ENCODE results near the gene IL2RG. TPM values are rescaled to one million over a fixed set of nuclear protein-coding genes. Genes with fewer than 3 reads are reported as not detected.

The IL2RG gene
- total and polyA plus RNA-seq, 10 of the 15 experiments (the other 5 are each of a cell fraction or from before 2014, with no cell fraction given): 63.9 to 686 (median 183) TPM

GRCh38 chrX:71154641-71155040, 43.3 kb upstream of the IL2RG start:
- no peaks in the 10 kb centered on the region for H3K79me2 ChIP-seq (ENCODE audit: control insufficient read depth, insufficient read depth, low read length)
- BruUV-seq (replicated peaks): no TSS peak
- CTCF ChIA-PET: no interaction called here
- SMC1A ChIA-PET (ENCODE audit: uncharacterized antibody, unreplicated experiment): no interaction called here
- H2AFZ ChIP-seq (ENCODE audit: control insufficient read depth, low read depth, low read length): no peak overlapping the region
- DNase-seq (ENCODE audit: low read depth, low spot score) (no peak), FAIRE-seq (no peak), ATAC-seq (no peak)
- H3K27me3 ChIP-seq (replicated peaks in 1 of 2; ENCODE audit: control insufficient read depth in 2 of 2, insufficient read depth in 2 of 2, low read length in 1 of 2): no peaks in the 10 kb centered on the region
- no peak overlapping the region for H3K9ac ChIP-seq (ENCODE audit: control insufficient read depth, insufficient read depth, low read length)
- H3K4me2 ChIP-seq (ENCODE audit: control insufficient read depth, insufficient read depth): no peak overlapping the region
- H3K9me3 ChIP-seq (replicated peaks; ENCODE audit: control insufficient read depth, insufficient read depth, low read length): no peaks in the 10 kb centered on the region
- intact Hi-C loops (cut with micrococcal nuclease; ENCODE audit: unreplicated experiment): no loop called here
- no peak overlapping the region for H3K27ac ChIP-seq (ENCODE audit: control insufficient read depth, insufficient read depth)
- 3% methylated on average over 3 of the region's 3 CpGs for WGBS (ENCODE audit: insufficient coverage, insufficient replicate concordance, low lambda C conversion rate, missing lambda C conversion rate)
- POLR2A ChIA-PET: no interaction called here
- RAD21 ChIA-PET (ENCODE audit: unreplicated experiment): no interaction called here
- in situ Hi-C loops (cut with MboI): no loop called here
- H3K36me3 ChIP-seq (ENCODE audit: control insufficient read depth in 2 of 2, insufficient read depth in 2 of 2, low read length in 1 of 2): no peaks in the 10 kb centered on the region
- H3K4me1 ChIP-seq (ENCODE audit: control insufficient read depth, insufficient read depth, low read length): no peaks in the 10 kb centered on the region
- no peaks in the 10 kb centered on the region for H4K20me1 ChIP-seq (ENCODE audit: control insufficient read depth, insufficient read depth)
- no peak overlapping the region for H3K4me3 ChIP-seq
- TF ChIP-seq ZNF274 (IDR thresholded peaks at IDR 0.05; ENCODE audit: insufficient read depth, insufficient read length): no peak
- TF ChIP-seq CHD2 (IDR thresholded peaks at IDR 0.05; ENCODE audit: borderline replicate concordance, low read depth, low read length): no peak
- TF ChIP-seq NBN (IDR thresholded peaks at IDR 0.05): no peak
- TF ChIP-seq E2F4 (IDR thresholded peaks at IDR 0.05; ENCODE audit: low read depth, low read length): no peak
- TF ChIP-seq RAD21 (IDR thresholded peaks at IDR 0.05; ENCODE audit: insufficient read depth, low read depth, low read length): no peak
- no peak for TF ChIP-seq KDM1A (IDR thresholded peaks at IDR 0.05; ENCODE audit: borderline replicate concordance)
- TF ChIP-seq EED (IDR thresholded peaks at IDR 0.05; ENCODE audit: low read depth): no peak
- no peak for TF ChIP-seq HSF1 (IDR thresholded peaks at IDR 0.05; ENCODE audit: low read depth, low read length)
- TF ChIP-seq CREB1 (IDR thresholded peaks at IDR 0.05; ENCODE audit: low read depth): no peak
- TF ChIP-seq E2F8 (IDR thresholded peaks at IDR 0.05; ENCODE audit: low read depth, partially characterized antibody): no peak
- no peak for TF ChIP-seq ZNF687 (IDR thresholded peaks at IDR 0.05)
- no peak for TF ChIP-seq SPI1 (IDR thresholded peaks at IDR 0.05; ENCODE audit: borderline replicate concordance, insufficient read depth, low read depth, low read length)
- TF ChIP-seq RAD51 (IDR thresholded peaks at IDR 0.05): no peak
- no peak for TF ChIP-seq BACH1 (IDR thresholded peaks at IDR 0.05; ENCODE audit: borderline replicate concordance)
- no peak for TF ChIP-seq NR2C2 (IDR thresholded peaks at IDR 0.05; ENCODE audit: borderline replicate concordance, control insufficient read depth, insufficient read length, low read depth)
- no peak for TF ChIP-seq ZNF217 (IDR thresholded peaks at IDR 0.05)
- TF ChIP-seq ASH2L (IDR thresholded peaks at IDR 0.05; ENCODE audit: borderline replicate concordance, low read depth): no peak

All from GM12878 (cell line).